Dermis blood vessel endothelial cell (primary cell): Measurements from ENCODE around the gene FALEC. TPM values are rescaled to one million over a fixed set of nuclear protein-coding genes. Genes with fewer than 3 reads are reported as not detected.
A peak's percentile ranks its signal among the peaks of the same experiment; 100 is the strongest.

ENCODE experiments used
- DNase-seq: peaks from one replicate; pipeline ENCODE4 v3.0.0; 2010
- total RNA-seq: library from RNA; depleted of rRNA; stranded (reverse); fragments of >200 nt; gene quantifications from 2 replicates; pipeline ENCODE4 v1.2.3, GENCODE V29; 2014

Gene FALEC
- total RNA-seq, 1 donor from 2014 or later = not detected

- no peak for DNase-seq
Measured at GRCh38 chr1:150548324-150548631, 32.7 kb downstream of the FALEC start.

DNA sequence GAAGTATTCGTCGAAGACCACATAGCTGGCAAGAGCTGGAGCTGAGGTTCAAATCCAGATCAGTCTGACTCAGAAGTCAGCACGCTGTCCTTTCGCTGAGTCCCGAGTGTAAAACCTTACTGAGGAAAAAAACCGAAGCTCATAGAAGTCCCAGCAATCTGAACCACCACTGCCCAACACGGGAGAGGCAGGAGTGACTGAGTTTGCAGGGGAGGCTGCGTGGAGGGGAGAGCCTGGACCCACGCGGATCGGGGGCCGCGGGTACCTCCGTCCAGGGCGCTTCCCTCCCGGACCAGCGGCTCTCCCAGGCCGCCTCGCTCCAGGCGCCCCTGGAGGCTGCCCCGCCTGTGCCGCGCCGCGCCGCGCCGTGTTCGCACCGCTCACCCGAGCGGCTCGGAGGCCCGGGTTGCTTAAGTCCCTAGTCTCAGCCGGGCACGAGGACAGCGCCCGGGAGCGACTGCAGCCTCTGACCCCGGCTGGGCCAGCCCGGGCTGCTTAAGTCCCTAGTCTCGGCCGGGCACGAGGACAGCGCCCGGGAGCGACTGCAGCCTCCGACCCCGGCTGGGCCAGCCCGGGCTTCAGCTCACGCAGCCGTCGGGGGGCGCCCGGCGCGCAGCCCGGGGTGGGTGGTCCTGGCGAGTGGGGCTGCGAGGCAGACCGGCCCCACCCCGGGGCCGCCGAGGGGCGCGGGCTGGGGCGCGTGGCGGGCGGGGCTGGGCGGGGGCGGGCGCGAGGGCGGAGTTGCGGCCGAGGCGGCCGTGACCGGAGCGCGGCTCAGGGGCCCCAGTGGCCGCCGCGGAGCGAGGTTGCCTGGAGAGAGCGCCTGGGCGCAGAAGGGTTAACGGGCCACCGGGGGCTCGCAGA is 33.3 kb downstream of the FALEC start, which contains the start of gene ADAMTSL4:
ADAMTSL4 (plus strand) TSS at position 777 of the 864 bp plus-strand sequence. CDS start 2,881 bp downstream, outside the sequence.
- DNase-seq = peak; percentile 66

DNA sequence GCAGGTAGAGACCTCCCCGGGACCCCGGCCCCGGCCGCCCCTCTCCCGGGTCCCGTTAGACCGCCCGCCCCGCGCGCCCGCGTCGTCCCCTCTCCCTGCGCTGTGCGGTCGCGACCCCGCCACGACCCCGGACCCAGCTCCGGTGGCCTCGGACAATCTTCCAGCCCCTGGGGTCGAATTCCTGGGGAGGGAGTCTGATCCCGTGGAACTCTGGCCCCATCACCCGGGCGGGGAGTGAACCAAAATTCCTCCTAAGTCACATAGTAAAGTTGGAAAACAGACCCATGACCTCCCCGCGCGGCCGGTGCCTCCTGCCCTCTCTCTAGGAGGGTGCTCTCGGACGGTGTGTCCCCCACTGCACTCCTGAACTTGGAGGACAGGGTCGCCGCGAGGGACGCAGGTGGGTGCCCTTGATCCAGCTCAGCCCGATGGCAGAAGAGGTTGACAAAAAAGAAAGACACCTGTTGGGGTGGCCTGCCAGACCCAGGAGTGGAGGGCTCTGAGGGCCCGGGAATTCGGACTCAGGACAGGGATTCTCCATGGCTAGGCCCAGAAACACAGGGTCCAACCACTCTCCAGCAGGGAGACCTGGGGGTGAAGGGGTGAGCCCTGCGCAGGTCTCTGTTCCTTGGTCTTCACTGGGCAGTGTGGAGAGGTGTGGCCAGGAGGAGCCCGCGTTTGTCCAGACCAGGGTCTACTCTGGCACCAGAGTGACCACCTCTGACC is 34.1 kb downstream of the FALEC start:
- DNase-seq = peak; percentile 21

- peak; percentile 6 for DNase-seq
Measured at GRCh38 chr1:150550222-150551050, 34.9 kb downstream of the FALEC start.

- DNase-seq = peak; percentile 19
Measured at GRCh38 chr1:150551051-150551783, 35.7 kb downstream of the FALEC start.

DNA sequence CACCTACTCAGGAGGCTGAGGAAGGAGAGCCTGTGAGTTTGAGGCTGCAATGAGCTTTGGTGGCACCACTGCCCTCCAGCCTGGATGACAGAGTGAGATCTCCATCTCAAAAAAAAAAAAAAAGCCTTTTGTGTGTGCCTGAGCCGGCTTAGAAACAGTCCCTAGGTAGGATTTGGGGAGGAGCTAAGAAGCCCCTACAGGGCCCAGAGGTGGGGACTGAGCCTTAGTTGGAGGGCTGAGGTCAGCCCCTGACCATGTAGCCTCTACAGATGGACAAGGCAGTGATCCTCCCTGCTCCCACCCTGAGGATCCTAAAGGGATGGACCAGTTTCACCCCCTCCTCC is 36.2 kb downstream of the FALEC start:
- DNase-seq = peak; percentile 2

GRCh38 chr1:150552128-150552910 is 36.8 kb downstream of the FALEC start:
- DNase-seq = peak; percentile 76

GRCh38 chr1:150552911-150553289 is 37.3 kb downstream of the FALEC start:
- no peak for DNase-seq

GRCh38 chr1:150553392-150554085 is 38.0 kb downstream of the FALEC start:
- DNase-seq = no peak

DNA sequence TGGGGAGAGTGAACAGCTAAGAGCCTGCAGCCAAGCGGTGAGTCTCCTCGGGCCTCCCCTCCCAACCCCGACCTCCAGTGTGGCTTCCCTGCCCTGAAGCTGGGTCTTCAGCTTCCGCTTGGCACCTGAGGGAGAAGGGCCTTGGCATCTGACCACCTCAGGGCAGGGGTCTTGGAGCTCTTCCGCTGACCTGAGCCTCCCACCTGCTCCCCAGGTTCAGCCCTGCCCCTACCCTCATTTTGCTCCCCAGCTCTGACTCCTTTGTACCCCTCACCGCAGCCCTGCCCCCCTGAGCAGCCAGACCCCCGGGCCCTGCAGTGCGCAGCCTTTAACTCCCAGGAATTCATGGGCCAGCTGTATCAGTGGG is 38.5 kb downstream of the FALEC start:
- DNase-seq = no peak

DNA sequence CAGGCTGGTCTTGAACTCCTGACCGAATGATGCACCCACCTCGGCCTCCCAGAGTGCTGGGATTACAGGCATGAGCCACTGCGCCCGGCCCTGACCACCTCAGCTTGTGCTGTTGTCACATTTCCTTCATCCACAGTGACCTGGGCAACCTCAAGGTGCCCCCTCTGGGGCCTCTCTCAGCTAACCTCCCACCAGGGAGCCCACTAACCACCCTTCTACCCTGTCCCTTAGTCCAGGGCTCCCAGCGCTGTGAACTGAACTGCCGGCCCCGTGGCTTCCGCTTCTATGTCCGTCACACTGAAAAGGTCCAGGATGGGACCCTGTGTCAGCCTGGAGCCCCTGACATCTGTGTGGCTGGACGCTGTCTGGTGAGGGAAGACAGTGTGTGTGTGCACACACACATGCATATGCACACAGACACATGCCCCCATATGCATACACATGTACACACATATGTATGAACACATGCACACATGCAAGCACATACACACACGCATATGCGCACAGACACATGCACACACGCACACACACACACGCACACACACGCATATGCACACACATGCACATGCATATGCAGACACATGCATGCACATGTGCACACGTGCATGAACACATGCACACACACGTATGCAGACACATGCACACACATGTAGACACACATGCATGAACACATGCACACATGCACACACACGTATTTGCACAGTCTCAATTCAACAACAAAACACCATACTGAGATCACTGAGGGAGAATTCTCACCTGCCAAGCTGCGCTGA is 39.8 kb downstream of the FALEC start:
- peak; percentile 18 for DNase-seq

- DNase-seq = no peak
Measured at GRCh38 chr1:150555971-150556865, 40.7 kb downstream of the FALEC start.

- no peak for DNase-seq
Measured at GRCh38 chr1:150557065-150557600, 41.6 kb downstream of the FALEC start.

GRCh38 chr1:150557813-150558212 is 42.3 kb downstream of the FALEC start:
- DNase-seq = peak; percentile 4

DNA sequence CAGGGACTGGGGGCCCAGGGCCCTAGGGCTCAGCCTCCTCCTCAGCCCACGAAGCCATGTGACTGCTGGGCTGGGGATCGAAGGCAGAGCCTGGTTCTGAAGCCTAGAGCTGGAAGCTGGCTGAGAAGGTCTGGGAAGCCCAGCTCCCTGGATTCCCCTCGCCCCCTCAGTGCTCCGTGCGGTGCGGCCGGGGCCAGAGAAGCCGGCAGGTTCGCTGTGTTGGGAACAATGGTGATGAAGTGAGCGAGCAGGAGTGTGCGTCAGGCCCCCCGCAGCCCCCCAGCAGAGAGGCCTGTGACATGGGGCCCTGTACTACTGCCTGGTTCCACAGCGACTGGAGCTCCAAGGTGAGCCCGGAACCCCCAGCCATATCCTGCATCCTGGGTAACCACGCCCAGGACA is 42.8 kb downstream of the FALEC start:
- peak; percentile 16 for DNase-seq

DNA sequence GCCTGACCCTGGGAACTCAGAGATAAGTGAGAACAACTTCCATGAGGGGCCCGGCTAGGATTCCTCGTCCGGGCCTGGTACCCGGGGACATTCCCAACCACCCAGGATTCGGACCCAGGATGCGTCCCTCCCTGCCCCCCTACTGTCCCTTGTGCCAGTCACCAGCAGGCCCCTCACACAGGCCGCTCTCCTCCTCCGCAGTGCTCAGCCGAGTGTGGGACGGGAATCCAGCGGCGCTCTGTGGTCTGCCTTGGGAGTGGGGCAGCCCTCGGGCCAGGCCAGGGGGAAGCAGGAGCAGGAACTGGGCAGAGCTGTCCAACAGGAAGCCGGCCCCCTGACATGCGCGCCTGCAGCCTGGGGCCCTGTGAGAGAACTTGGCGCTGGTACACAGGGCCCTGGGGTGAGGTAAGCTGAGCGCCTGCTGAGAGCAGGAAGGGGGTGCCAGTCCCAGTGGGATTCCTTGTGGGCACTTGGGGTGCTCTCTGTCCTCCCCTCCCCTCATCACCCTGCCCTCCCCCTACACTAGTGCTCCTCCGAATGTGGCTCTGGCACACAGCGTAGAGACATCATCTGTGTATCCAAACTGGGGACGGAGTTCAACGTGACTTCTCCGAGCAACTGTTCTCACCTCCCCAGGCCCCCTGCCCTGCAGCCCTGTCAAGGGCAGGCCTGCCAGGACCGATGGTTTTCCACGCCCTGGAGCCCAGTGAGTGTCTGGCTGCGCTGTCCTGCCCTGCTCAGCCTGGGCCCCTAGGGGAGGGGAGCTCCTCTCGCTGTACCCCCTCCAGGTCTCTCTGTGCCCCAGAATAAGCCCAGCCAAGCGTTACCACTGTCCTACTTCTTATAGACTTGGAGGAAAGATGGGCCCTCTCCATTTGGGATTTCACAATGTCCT is 43.5 kb downstream of the FALEC start:
- DNase-seq = peak; percentile 84

GRCh38 chr1:150559656-150560010 is 44.1 kb downstream of the FALEC start:
- no peak for DNase-seq

DNA sequence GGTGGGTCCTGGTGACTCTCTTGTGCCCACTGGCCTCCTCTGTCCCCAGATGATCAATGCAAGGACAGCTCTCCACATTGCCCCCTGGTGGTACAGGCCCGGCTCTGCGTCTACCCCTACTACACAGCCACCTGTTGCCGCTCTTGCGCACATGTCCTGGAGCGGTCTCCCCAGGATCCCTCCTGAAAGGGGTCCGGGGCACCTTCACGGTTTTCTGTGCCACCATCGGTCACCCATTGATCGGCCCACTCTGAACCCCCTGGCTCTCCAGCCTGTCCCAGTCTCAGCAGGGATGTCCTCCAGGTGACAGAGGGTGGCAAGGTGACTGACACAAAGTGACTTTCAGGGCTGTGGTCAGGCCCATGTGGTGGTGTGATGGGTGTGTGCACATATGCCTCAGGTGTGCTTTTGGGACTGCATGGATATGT is 44.5 kb downstream of the FALEC start:
- DNase-seq = peak; percentile 85
